Measurements from ENCODE around the gene ZSCAN1. TPM values are rescaled to one million over a fixed set of nuclear protein-coding genes. Genes with fewer than 3 reads are reported as not detected.

The ZSCAN1 gene
- total RNA-seq, 1 donor from 2014 or later, result 0.67 TPM

DNA sequence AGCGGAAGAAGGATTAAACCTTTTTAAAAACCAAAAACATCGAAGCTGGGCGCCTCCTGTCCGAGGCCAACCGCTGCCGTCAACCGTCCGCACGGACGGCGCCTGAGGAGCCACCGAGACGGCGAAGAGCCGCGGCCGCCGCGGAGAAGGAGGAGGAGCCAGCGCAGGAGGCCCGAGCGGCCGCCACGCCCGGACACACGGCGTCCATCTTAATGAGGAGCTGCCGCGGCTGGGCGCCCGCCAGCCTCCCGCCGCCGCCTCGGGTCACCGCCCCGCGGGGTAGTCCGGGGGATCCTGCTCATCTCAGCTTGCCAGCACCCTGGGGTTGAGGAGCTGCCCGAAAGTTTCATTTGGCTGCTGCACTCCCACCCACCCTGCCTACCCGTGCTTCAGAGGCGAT, 10.6 kb downstream of the ZSCAN1 start:
- Mint-ChIP-seq H3K27ac (no peak overlapping the region), H3K4me1 (no peaks in the 10 kb centered on the region), H3K4me3 (no peak overlapping the region), H3K36me3 (peaks cover 8% of the 10 kb centered on the region), H3K27me3 (ENCODE audit: insufficient read depth, low read depth) (peaks cover 8% of the 10 kb centered on the region), H3K9me3 (peaks cover 61% of the 10 kb centered on the region)
- H3K4me1 ChIP-seq, result no peaks in the 10 kb centered on the region
- H3K27me3 ChIP-seq, result peaks cover 12% of the 10 kb centered on the region
- TF ChIP-seq, protein P1, sequence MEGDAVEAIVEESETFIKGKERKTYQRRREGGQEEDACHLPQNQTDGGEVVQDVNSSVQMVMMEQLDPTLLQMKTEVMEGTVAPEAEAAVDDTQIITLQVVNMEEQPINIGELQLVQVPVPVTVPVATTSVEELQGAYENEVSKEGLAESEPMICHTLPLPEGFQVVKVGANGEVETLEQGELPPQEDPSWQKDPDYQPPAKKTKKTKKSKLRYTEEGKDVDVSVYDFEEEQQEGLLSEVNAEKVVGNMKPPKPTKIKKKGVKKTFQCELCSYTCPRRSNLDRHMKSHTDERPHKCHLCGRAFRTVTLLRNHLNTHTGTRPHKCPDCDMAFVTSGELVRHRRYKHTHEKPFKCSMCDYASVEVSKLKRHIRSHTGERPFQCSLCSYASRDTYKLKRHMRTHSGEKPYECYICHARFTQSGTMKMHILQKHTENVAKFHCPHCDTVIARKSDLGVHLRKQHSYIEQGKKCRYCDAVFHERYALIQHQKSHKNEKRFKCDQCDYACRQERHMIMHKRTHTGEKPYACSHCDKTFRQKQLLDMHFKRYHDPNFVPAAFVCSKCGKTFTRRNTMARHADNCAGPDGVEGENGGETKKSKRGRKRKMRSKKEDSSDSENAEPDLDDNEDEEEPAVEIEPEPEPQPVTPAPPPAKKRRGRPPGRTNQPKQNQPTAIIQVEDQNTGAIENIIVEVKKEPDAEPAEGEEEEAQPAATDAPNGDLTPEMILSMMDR (IDR thresholded peaks at IDR 0.05), result no peak
- TF ChIP-seq EZH2phosphoT487 (IDR thresholded peaks at IDR 0.05) (no peak), EZH2 (IDR thresholded peaks at IDR 0.05) (no peak)
- H3K9ac ChIP-seq, result no peak overlapping the region
- no peak overlapping the region for H3K4me2 ChIP-seq
- H3K9me3 ChIP-seq (ENCODE audit: low read depth), result no peaks in the 10 kb centered on the region
- H3K27ac ChIP-seq, result no peak overlapping the region
- H4K20me1 ChIP-seq (ENCODE audit: low read depth), result no peaks in the 10 kb centered on the region
- H3K36me3 ChIP-seq, result no peaks in the 10 kb centered on the region
- no peaks in the 10 kb centered on the region for H3F3A ChIP-seq (ENCODE audit: low read depth)
- no peak for DNase-seq (ENCODE audit: low spot score)
- no peaks in the 10 kb centered on the region for H3K79me2 ChIP-seq (ENCODE audit: low read depth)
- H2AFZ ChIP-seq (replicated peaks), result no peak overlapping the region
- no peak overlapping the region for H3K4me3 ChIP-seq

DNA sequence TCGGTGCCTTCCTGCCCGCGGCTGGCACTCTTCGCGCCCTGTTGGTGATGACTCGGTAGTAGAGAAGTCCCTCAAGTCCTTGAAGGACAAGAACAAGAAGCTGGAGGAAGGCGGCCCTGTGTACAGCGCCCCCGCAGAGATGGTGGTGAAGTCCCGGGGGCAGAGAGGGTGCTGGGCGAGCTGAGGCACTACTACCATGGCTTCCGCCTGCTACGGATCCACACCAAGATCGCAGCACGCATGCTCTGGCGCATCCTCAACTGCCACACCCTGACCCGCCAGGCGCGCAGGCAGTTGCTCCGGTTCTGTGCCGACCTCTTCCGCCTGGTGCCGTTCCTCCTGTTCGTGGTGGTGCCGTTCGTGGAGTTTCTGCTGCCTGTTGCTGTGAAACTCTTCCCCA, 11.1 kb downstream of the ZSCAN1 start:
- H3K9me3 ChIP-seq (ENCODE audit: low read depth), result no peaks in the 10 kb centered on the region
- no peaks in the 10 kb centered on the region for H3K79me2 ChIP-seq (ENCODE audit: low read depth)
- no peak for DNase-seq (ENCODE audit: low spot score)
- no peak overlapping the region for H3K27ac Mint-ChIP-seq
- H3K4me2 ChIP-seq, result no peak overlapping the region
- no peak overlapping the region for H3K4me3 Mint-ChIP-seq
- no peaks in the 10 kb centered on the region for H3K36me3 ChIP-seq
- no peaks in the 10 kb centered on the region for H4K20me1 ChIP-seq (ENCODE audit: low read depth)
- no peak overlapping the region for H3K4me3 ChIP-seq
- no peak overlapping the region for H2AFZ ChIP-seq (replicated peaks)
- H3K9ac ChIP-seq, result no peak overlapping the region
- H3K27me3 Mint-ChIP-seq (ENCODE audit: insufficient read depth, low read depth), result peaks cover 8% of the 10 kb centered on the region
- no peak overlapping the region for H3K27ac ChIP-seq
- TF ChIP-seq EZH2phosphoT487 (IDR thresholded peaks at IDR 0.05), result no peak
- TF ChIP-seq, protein P1 (IDR thresholded peaks at IDR 0.05), result no peak
- no peak for TF ChIP-seq EZH2 (IDR thresholded peaks at IDR 0.05)
- no peaks in the 10 kb centered on the region for H3F3A ChIP-seq (ENCODE audit: low read depth)
- peaks cover 12% of the 10 kb centered on the region for H3K27me3 ChIP-seq
- H3K4me1 Mint-ChIP-seq, result no peaks in the 10 kb centered on the region
- peaks cover 64% of the 10 kb centered on the region for H3K9me3 Mint-ChIP-seq
- no peaks in the 10 kb centered on the region for H3K4me1 ChIP-seq
- H3K36me3 Mint-ChIP-seq, result peaks cover 8% of the 10 kb centered on the region

DNA sequence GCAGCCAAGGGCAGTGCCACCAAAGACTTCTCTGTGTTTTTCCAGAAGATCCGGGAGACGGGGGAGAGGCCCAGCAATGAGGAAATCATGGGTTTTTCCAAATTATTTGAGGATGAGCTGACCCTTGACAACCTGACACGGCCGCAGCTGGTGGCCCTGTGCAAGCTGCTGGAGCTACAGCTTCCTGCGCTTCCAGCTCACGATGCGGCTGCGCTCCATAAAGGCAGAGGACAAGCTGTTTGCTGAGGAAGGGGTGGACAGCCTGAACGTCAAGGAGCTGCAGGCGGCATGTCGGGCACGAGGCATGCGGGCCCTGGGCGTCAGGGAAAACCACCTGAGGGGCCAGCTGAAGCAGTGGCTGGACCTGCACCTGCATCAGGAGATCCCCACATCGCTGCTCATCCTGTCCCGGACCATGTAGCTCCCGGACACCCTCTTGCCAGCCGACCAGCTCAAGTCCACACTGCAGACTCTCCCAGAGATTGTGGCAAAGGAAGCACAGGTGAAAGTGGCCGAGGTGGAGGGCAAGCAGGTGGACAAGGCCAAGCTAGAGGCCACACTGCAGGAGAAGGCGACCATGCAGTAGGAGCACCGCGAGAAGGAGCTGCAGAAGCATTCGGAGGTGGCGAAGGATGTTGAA, 11.7 kb downstream of the ZSCAN1 start:
- no peaks in the 10 kb centered on the region for H3K36me3 ChIP-seq
- no peaks in the 10 kb centered on the region for H3K79me2 ChIP-seq (ENCODE audit: low read depth)
- peaks cover 12% of the 10 kb centered on the region for H3K27me3 ChIP-seq
- no peak overlapping the region for H3K4me3 ChIP-seq
- no peak overlapping the region for H3K27ac ChIP-seq
- Mint-ChIP-seq H3K27me3 (ENCODE audit: insufficient read depth, low read depth) (peaks cover 8% of the 10 kb centered on the region), H3K36me3 (peaks cover 8% of the 10 kb centered on the region), H3K9me3 (peaks cover 62% of the 10 kb centered on the region), H3K27ac (no peak overlapping the region), H3K4me1 (no peaks in the 10 kb centered on the region), H3K4me3 (no peak overlapping the region)
- TF ChIP-seq EZH2 (IDR thresholded peaks at IDR 0.05), result no peak
- TF ChIP-seq EZH2phosphoT487 (IDR thresholded peaks at IDR 0.05), result no peak
- TF ChIP-seq, protein P1 (IDR thresholded peaks at IDR 0.05), result no peak
- no peak overlapping the region for H3K4me2 ChIP-seq
- no peak overlapping the region for H3K9ac ChIP-seq
- no peaks in the 10 kb centered on the region for H4K20me1 ChIP-seq (ENCODE audit: low read depth)
- no peak for DNase-seq (ENCODE audit: low spot score)
- H3K9me3 ChIP-seq (ENCODE audit: low read depth), result no peaks in the 10 kb centered on the region
- H3F3A ChIP-seq (ENCODE audit: low read depth), result no peaks in the 10 kb centered on the region
- H3K4me1 ChIP-seq, result no peaks in the 10 kb centered on the region
- no peak overlapping the region for H2AFZ ChIP-seq (replicated peaks)

Data from neural progenitor cell (in vitro differentiated cells).